SU-DHL-6 (cell line): ENCODE measurements around the gene CFAP69.

Experiments used
- H2AFZ ChIP-seq: fragments of 200-600 bp; sonication (generic); 2 replicates; pipeline ENCODE4 v1.6.1; 2014; ENCODE audit warnings: low read depth, mild to moderate bottlenecking, moderate library complexity, mixed read lengths, antibody characterized with exemption, low read length; ENCODE audit not compliant: severe bottlenecking
- H3F3A ChIP-seq: fragments of 200-600 bp; shearing (Covaris generic); 2 replicates; pipeline ENCODE4 v1.6.0; 2016; ENCODE audit warnings: antibody characterized with exemption, mild to moderate bottlenecking; ENCODE audit not compliant: insufficient read depth
- H3K27ac ChIP-seq: fragments of 200-600 bp; sonication (generic); 2 replicates; pipeline ENCODE4 v1.5.1; 2016; ENCODE audit warnings: low read depth, mild to moderate bottlenecking, low read length, moderate library complexity, mixed read lengths
- H3K27me3 ChIP-seq: fragments of 200-600 bp; sonication (generic), shearing (Covaris generic); 2 replicates; pipeline ENCODE4 v1.6.0; 2014; ENCODE audit warnings: mild to moderate bottlenecking, low read length
- H3K36me3 ChIP-seq: fragments of 200-600 bp; sonication (generic); 2 replicates; pipeline ENCODE4 v1.6.1; 2014; ENCODE audit warnings: mild to moderate bottlenecking, low read length, mixed read lengths
- H3K4me2 ChIP-seq: fragments of 300-600, 200-600 bp; shearing (Covaris generic), sonication (generic); 2 replicates; pipeline ENCODE4 v1.6.0; 2014; ENCODE audit warnings: low read length, low read depth, mild to moderate bottlenecking; ENCODE audit not compliant: poor library complexity, severe bottlenecking
- H3K4me3 ChIP-seq: fragments of 200-600 bp; sonication (generic); 2 replicates; pipeline ENCODE4 v1.5.1; 2014; ENCODE audit warnings: antibody characterized with exemption, low read length, mild to moderate bottlenecking, mixed read lengths; ENCODE audit not compliant: insufficient read depth, poor library complexity, severe bottlenecking
- H3K79me2 ChIP-seq: fragments of 200-600 bp; sonication (generic); 2 replicates; pipeline ENCODE4 v1.6.1; 2014; ENCODE audit warnings: mild to moderate bottlenecking, low read length, moderate library complexity; ENCODE audit not compliant: insufficient read depth
- H3K9ac ChIP-seq: fragments of 200-600 bp; sonication (generic); 2 replicates; pipeline ENCODE4 v1.7.0; 2014; ENCODE audit warnings: mild to moderate bottlenecking, low read length
- H3K9me2 ChIP-seq: fragments of 200-600 bp; sonication (generic); replicated peaks from 2 replicates; pipeline ENCODE4 v1.6.1; 2014; ENCODE audit warnings: low read length; ENCODE audit not compliant: insufficient read depth
- H3K9me3 ChIP-seq: fragments of 200-600 bp; sonication (generic); 2 replicates; pipeline ENCODE4 v1.6.1; 2014; ENCODE audit warnings: low read length, mixed read lengths; ENCODE audit not compliant: insufficient read depth
- H4K20me1 ChIP-seq: fragments of 200-600 bp; sonication (generic); 2 replicates; pipeline ENCODE4 v1.6.1; 2014; ENCODE audit warnings: low read depth, mild to moderate bottlenecking, antibody characterized with exemption, low read length, moderate library complexity, mixed read lengths
- EZH2phosphoT487 ChIP-seq: fragments of 200-600 bp; sonication (generic), shearing (Covaris generic); conservative IDR thresholded peaks from 2 replicates; pipeline ENCODE4 v1.6.1; 2018; ENCODE audit warnings: mild to moderate bottlenecking, antibody characterized with exemption, low read length, moderate library complexity, mixed read lengths
- TF ChIP-seq, protein P1 (sequence below): fragments of 200-600 bp; sonication (generic); IDR thresholded peaks from one replicate; pipeline ENCODE4 v1.5.1; 2017; ENCODE audit warnings: antibody characterized with exemption, mild to moderate bottlenecking, low read length, moderate library complexity; ENCODE audit not compliant: insufficient read depth, poor library complexity, severe bottlenecking

CFAP69 gene

GRCh38 chr7:90320014-90320413 lies 75.0 kb downstream of the CFAP69 start:
- no peak overlapping the region for H2AFZ ChIP-seq
- no peak overlapping the region for H3K9ac ChIP-seq
- H3K79me2 ChIP-seq: no peaks in the 10 kb centered on the region
- no peaks in the 10 kb centered on the region for H3K27me3 ChIP-seq
- no peak overlapping the region for H3K4me2 ChIP-seq
- H3K9me3 ChIP-seq: no peaks in the 10 kb centered on the region
- TF ChIP-seq EZH2phosphoT487: no peak
- TF ChIP-seq, protein P1, sequence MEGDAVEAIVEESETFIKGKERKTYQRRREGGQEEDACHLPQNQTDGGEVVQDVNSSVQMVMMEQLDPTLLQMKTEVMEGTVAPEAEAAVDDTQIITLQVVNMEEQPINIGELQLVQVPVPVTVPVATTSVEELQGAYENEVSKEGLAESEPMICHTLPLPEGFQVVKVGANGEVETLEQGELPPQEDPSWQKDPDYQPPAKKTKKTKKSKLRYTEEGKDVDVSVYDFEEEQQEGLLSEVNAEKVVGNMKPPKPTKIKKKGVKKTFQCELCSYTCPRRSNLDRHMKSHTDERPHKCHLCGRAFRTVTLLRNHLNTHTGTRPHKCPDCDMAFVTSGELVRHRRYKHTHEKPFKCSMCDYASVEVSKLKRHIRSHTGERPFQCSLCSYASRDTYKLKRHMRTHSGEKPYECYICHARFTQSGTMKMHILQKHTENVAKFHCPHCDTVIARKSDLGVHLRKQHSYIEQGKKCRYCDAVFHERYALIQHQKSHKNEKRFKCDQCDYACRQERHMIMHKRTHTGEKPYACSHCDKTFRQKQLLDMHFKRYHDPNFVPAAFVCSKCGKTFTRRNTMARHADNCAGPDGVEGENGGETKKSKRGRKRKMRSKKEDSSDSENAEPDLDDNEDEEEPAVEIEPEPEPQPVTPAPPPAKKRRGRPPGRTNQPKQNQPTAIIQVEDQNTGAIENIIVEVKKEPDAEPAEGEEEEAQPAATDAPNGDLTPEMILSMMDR: no peak
- H4K20me1 ChIP-seq: no peaks in the 10 kb centered on the region
- no peaks in the 10 kb centered on the region for H3F3A ChIP-seq
- H3K27ac ChIP-seq: no peak overlapping the region
- no peak overlapping the region for H3K4me3 ChIP-seq
- H3K36me3 ChIP-seq: no peaks in the 10 kb centered on the region
- H3K9me2 ChIP-seq: no peaks in the 10 kb centered on the region

- no peak for TF ChIP-seq EZH2phosphoT487
- TF ChIP-seq, protein P1: no peak
- H3K79me2 ChIP-seq: no peaks in the 10 kb centered on the region
- H3K9me2 ChIP-seq: no peaks in the 10 kb centered on the region
- no peaks in the 10 kb centered on the region for H4K20me1 ChIP-seq
- no peaks in the 10 kb centered on the region for H3F3A ChIP-seq
- no peak overlapping the region for H3K27ac ChIP-seq
- H2AFZ ChIP-seq: no peak overlapping the region
- H3K36me3 ChIP-seq: no peaks in the 10 kb centered on the region
- H3K9me3 ChIP-seq: no peaks in the 10 kb centered on the region
- H3K4me2 ChIP-seq: no peak overlapping the region
- no peak overlapping the region for H3K9ac ChIP-seq
- no peak overlapping the region for H3K4me3 ChIP-seq
- no peaks in the 10 kb centered on the region for H3K27me3 ChIP-seq
Observed at GRCh38 chr7:90320418-90320800, 75.4 kb downstream of the CFAP69 start.

- TF ChIP-seq, protein P1: no peak
- no peak for TF ChIP-seq EZH2phosphoT487
- no peaks in the 10 kb centered on the region for H4K20me1 ChIP-seq
- H2AFZ ChIP-seq: no peak within 1 kb of the TSS
- H3K4me2 ChIP-seq: no peak within 1 kb of the TSS
- H3F3A ChIP-seq: no peaks in the 10 kb centered on the region
- H3K4me3 ChIP-seq: no peak within 1 kb of the TSS
- no peaks in the 10 kb centered on the region for H3K27me3 ChIP-seq
- no peaks in the 10 kb centered on the region for H3K9me2 ChIP-seq
- H3K36me3 ChIP-seq: no peaks in the 10 kb centered on the region
- H3K27ac ChIP-seq: no peak within 1 kb of the TSS
- no peaks in the 10 kb centered on the region for H3K9me3 ChIP-seq
- H3K9ac ChIP-seq: no peak within 1 kb of the TSS
- no peaks in the 10 kb centered on the region for H3K79me2 ChIP-seq
Observed at GRCh38 chr7:90320801-90321494, 76.0 kb downstream of the CFAP69 start, which contains the start of gene FAM237B. Gene FAM237B (minus strand): TSS chr7:90321304. CDS start chr7:90319748, 1,556 bp downstream.
